ENCODE results near the gene VSIG2. TPM values are rescaled to one million over a fixed set of nuclear protein-coding genes. Genes with fewer than 3 reads are reported as not detected.

The VSIG2 gene, protein sequence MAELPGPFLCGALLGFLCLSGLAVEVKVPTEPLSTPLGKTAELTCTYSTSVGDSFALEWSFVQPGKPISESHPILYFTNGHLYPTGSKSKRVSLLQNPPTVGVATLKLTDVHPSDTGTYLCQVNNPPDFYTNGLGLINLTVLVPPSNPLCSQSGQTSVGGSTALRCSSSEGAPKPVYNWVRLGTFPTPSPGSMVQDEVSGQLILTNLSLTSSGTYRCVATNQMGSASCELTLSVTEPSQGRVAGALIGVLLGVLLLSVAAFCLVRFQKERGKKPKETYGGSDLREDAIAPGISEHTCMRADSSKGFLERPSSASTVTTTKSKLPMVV
- 4.1 TPM for total RNA-seq

DNA sequence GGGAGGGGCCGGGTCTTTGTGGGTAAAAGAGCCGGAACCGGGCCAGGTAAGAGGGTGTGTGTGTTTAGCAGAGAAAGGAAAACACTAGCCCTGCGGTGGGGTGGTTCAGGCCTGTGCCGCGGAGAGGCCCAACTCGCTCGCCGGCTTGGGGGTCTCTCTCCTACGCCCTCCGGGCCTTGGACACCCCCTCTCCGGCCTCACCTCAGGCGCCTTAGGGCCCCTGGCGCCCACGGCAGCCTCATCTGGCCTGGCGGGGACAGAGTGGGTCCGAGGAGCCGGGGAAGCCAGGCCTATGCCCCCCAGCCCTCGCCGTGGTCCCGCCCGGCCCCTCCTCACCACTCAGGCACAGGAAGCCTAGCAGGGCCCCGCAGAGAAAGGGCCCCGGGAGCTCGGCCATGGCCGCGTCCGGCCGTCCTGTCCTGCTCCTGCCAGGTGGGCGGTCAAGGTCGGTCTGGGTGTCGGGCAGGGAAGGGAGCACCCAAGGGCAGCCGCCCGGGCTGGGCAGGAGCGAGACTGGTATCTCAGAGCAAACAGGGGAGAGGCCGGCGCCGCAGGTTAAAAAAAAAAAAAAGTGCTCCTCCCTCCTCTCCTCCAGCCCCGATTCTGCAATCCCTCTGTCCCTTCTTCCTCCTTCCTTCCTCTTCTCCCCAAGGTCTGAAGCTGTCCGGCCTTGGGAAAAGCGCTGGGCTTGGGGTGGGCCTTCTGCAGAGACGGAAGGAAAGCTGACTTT lies at the start of gene VSIG2:
Gene VSIG2 (minus strand): TSS at position 515 of the 730 bp plus-strand sequence. CDS start 118 bp downstream, at position 397.

DNA sequence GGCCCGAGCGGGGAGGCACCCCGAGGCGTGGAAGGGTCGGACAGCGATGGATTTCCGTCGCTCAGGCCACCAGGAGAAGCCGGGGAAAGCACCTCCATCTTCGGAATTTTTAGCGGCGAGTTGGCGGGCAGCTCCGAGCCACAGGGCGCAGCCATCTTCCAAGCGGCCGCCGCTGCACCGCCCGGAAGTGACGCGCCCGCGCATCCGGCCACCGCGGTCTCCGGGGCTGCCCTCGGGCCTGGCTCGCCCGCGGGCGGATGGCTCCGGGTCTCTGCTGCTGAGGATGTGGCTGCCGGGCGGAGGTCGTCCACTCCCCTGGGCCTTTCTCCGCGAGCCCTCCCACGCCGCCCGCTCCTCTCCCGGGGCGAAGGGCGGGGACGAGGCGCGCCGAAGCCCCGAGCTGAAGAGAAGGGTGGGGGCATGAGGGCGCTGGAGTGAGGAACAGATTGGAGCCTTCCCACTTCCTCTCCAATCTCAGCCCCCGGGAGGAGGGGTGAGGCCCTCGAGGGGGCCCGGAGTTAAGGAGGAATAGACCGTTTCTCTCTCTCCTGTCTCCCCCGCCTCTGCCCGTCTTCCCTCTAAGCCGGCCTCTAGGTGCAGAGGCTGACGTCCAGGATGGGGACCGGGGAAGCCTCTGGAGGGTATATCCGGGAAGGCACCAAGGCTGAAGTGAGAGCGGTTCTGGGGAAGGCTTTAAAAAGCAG lies 48.3 kb upstream of the VSIG2 start, which contains the start of gene MSANTD2:
Gene MSANTD2 (minus strand): TSS at position 181 of the 704 bp plus-strand sequence. CDS start 26 bp downstream, at position 155.

DNA sequence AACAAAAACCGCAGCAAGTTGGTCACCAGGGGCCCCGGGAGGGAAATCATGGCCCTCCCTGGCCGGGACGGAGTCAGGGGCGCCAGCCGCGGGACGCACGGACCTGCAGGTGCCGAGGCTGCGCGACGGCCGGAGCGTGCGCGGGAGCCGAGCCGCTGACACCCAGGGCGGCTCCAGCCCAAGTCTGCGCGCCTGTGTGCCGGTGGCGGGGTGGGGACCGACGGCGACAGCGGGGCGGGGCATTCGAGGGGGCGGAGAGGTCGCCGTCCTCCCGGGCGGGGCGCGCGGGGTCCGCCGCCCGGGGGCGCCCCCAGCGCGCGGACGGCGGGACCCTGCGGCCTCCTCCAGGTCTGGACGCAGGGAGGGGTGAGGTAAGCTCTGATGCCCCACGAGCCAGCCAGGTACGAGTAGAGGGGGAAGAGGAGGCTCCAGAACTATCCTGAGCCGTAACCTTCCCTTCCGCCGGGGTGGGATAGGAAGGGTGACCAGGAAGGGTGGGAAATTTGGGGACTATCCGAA lies 10.1 kb upstream of the VSIG2 start, which contains the start of gene ESAM:
Gene ESAM (minus strand): TSS at position 186 of the 519 bp plus-strand sequence. CDS start 136 bp downstream, at position 50.

DNA sequence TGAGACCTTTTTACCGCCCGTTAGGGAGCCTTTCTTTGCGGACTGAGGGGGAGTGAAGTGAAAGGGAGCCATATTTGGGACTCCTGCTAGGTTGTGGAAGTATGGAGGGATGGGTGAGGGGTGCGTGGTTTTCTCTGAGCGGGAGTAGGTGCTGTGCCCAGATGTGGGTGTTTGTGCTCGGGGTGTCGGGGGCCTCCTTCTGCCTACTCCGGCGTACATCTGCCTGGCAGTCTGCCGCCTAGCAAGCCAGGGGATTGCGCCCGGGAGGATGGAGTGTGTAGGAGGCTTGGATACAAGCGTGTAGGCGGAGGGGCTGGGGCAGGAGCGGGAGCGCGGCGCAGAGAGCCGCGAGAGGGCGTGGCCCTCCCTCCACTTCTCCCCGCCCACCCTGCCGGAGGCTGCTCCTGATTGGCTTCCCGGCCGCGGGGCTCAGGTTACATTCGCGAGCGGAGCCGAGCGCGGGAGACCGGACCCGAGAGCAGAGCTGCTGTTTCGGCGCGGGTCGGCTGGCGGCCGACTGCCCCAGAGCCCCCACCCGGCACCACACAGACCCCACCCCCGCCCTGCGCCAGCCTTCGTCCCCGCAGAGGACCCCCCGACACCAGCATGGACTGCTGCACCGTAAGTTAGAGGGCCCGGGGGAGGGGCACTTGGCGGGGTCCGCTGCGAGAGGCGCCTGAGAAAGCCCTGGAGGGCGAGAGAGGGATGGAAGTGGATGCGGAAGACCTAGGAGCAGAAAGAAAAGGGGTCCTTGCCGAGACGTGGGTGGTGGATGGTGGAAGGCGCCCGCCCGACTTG lies 12.4 kb downstream of the VSIG2 start, which contains the start of gene NRGN:
Gene NRGN (plus strand): TSS at position 464 of the 798 bp plus-strand sequence. CDS start 143 bp downstream, at position 607.

Other genes starting within 250 kb of the VSIG2 start
- not detected for gene OR8B12, start 208.6 kb downstream of the VSIG2 start, total RNA-seq
- not detected for gene OR8A1, start 182.3 kb downstream of the VSIG2 start, total RNA-seq
- gene PANX3, start 140.8 kb downstream of the VSIG2 start, total RNA-seq, result not detected
- 34.8 TPM for gene TBRG1, start 129.4 kb downstream of the VSIG2 start, total RNA-seq
- 12.0 TPM for gene SIAE, start 78.5 kb downstream of the VSIG2 start, total RNA-seq
- 5.5 TPM for gene SPA17, start 78.4 kb downstream of the VSIG2 start, total RNA-seq
- 4.1 TPM for gene NRGN, start 12.3 kb downstream of the VSIG2 start, total RNA-seq
- 50.8 TPM for gene ESAM, start 10.0 kb upstream of the VSIG2 start, total RNA-seq
- gene MSANTD2, start 48.2 kb upstream of the VSIG2 start, total RNA-seq, result 23.7 TPM
- 21.5 TPM for gene ROBO3, start 113.2 kb upstream of the VSIG2 start, total RNA-seq
- 25.2 TPM for gene ROBO4, start 145.6 kb upstream of the VSIG2 start, total RNA-seq
- gene HEPN1, start 167.0 kb upstream of the VSIG2 start, total RNA-seq, result not detected
- gene HEPACAM, start 183.8 kb upstream of the VSIG2 start, total RNA-seq, result 0.70 TPM
- 3.5 TPM for gene CCDC15, start 201.9 kb upstream of the VSIG2 start, total RNA-seq

Data from metanephros (tissue), 1 donor.